Bone marrow (tissue), 2 donors: ENCODE results near the gene SLC9C2.
"Not testable (repeated sequence)": the region's sequence is repeated elsewhere in the genome, so short reads cannot be mapped to it uniquely, and the experiment has no call there.

ENCODE experiments used
- DNase-seq, 2 donors: peaks; one replicate each; lab custom pipeline; 2025; lab: John Stamatoyannopoulos, UW

SLC9C2 gene

GRCh38 chr1:173482683-173483082 lies 120.2 kb downstream of the SLC9C2 start:
- no peak for DNase-seq

GRCh38 chr1:173481195-173481772 lies 121.6 kb downstream of the SLC9C2 start:
- DNase-seq, result no peak

GRCh38 chr1:173479649-173480048 lies 123.2 kb downstream of the SLC9C2 start:
- DNase-seq, result no peak

GRCh38 chr1:173478094-173478674 lies 124.7 kb downstream of the SLC9C2 start:
- DNase-seq, result no peak

GRCh38 chr1:173477286-173478093 lies 125.4 kb downstream of the SLC9C2 start, which contains the start of gene PRDX6:
TSS of gene PRDX6 (plus strand) at chr1:173477335. CDS start at chr1:173477398, 63 bp downstream.
- DNase-seq, result peak; percentile 66 to 90

- DNase-seq, result peak; percentile 77 to 88
Measured at GRCh38 chr1:173476665-173477285, 126.1 kb downstream of the SLC9C2 start.

GRCh38 chr1:173476197-173476664 lies 126.6 kb downstream of the SLC9C2 start:
- no peak for DNase-seq

- no peak for DNase-seq
Measured at GRCh38 chr1:173475564-173476196, 127.2 kb downstream of the SLC9C2 start.

- not testable (repeated sequence) for DNase-seq
Measured at GRCh38 chr1:173474780-173475421, 128.0 kb downstream of the SLC9C2 start.

GRCh38 chr1:173474097-173474779 lies 128.6 kb downstream of the SLC9C2 start:
- no peak for DNase-seq

- no peak for DNase-seq
Measured at GRCh38 chr1:173473599-173474011, 129.3 kb downstream of the SLC9C2 start.

GRCh38 chr1:173470608-173471007 lies 132.3 kb downstream of the SLC9C2 start:
- DNase-seq, result no peak

- no peak for DNase-seq
Measured at GRCh38 chr1:173469656-173470055, 133.2 kb downstream of the SLC9C2 start.

GRCh38 chr1:173467426-173467825 lies 135.4 kb downstream of the SLC9C2 start:
- no peak for DNase-seq

- DNase-seq, result not testable (repeated sequence)
Measured at GRCh38 chr1:173464185-173464584, 138.7 kb downstream of the SLC9C2 start.

- DNase-seq, result not testable (repeated sequence)
Measured at GRCh38 chr1:173462666-173463065, 140.2 kb downstream of the SLC9C2 start.

- no peak for DNase-seq
Measured at GRCh38 chr1:173459885-173460284, 143.0 kb downstream of the SLC9C2 start.

GRCh38 chr1:173454966-173455524 lies 147.8 kb downstream of the SLC9C2 start:
- no peak for DNase-seq

- DNase-seq, result no peak
Measured at GRCh38 chr1:173453982-173454381, 148.9 kb downstream of the SLC9C2 start.

GRCh38 chr1:173451981-173452380 lies 150.9 kb downstream of the SLC9C2 start:
- DNase-seq, result no peak
